ENCODE data around the gene AMDHD1. TPM values are rescaled to one million over a fixed set of nuclear protein-coding genes. Genes with fewer than 3 reads are reported as not detected.

The AMDHD1 gene
- total RNA-seq, 1 experiment from 2014 or later = 0.27 TPM

Other genes starting within 250 kb of the AMDHD1 start
- gene NTN4, start 152.6 kb upstream of the AMDHD1 start, total RNA-seq (2014; rRNA removed; shearing (Covaris generic)) = 4.0 and 4.4 TPM in 2 replicates
- gene SNRPF, start 84.4 kb upstream of the AMDHD1 start, total RNA-seq (2014; rRNA removed; shearing (Covaris generic)) = 3.9 and 6.8 TPM in 2 replicates
- not detected in 2 replicates for gene CCDC38, start 717 bp upstream of the AMDHD1 start, total RNA-seq (2014; rRNA removed; shearing (Covaris generic))
- 0.06 TPM in 1 of 2 replicates, not detected in the other for gene HAL, start 53.0 kb downstream of the AMDHD1 start, total RNA-seq (2014; rRNA removed; shearing (Covaris generic))
- gene LTA4H, start 92.3 kb downstream of the AMDHD1 start, total RNA-seq (2014; rRNA removed; shearing (Covaris generic)) = 121 and 165 TPM in 2 replicates

Measured in G401 (cell line).